Lower leg skin (tissue), 3 donors: ENCODE data around the gene KRT3.

Source experiments
- CTCF ChIP-seq, 3 donors: fragments of 450-650 bp; IDR thresholded peaks; one replicate each; pipeline ENCODE4 v1.5.1; 2016; ENCODE audit warnings: antibody characterized with exemption in 3 of 3, mild to moderate bottlenecking in 3 of 3, moderate library complexity in 2 of 3
- POLR2A ChIP-seq, 2 donors: fragments of 450-650 bp; IDR thresholded peaks; one replicate each; pipeline ENCODE4 v1.6.1; 2016 to 2017; ENCODE audit warnings: antibody characterized with exemption in 2 of 2, mild to moderate bottlenecking in 1 of 2, moderate library complexity in 1 of 2

DNA sequence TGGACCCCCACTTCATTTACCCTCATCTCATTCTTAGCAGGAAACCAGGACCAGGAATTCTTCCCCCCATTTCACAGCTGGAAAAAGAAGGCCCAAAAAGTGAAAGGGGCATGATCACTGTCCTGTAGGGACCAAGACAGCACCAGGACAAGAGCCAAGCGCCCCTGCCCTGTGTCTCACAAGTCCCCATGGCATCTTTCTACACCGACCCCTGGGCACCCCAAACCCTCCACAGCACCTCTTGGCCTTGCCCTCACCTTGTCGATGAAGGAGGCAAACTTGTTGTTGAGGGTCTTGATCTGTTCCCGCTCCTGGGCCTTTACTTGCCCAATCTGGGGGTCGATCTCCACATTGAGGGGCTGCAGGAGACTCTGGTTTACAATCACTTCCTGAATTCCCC, 19.5 kb downstream of the KRT3 start:
- TF ChIP-seq CTCF (IDR thresholded peaks at IDR 0.05) (no peak), POLR2A (IDR thresholded peaks at IDR 0.05) (no peak)
